ENCODE measurements around the gene MAN1C1. TPM values are rescaled to one million over a fixed set of nuclear protein-coding genes. Genes with fewer than 3 reads are reported as not detected.
A peak's percentile ranks its signal among the peaks of the same experiment; 100 is the strongest.

The MAN1C1 gene
- total RNA-seq, 2 donors from 2014 or later = 4.4 to 10.9 TPM

GRCh38 chr1:25739341-25739740 lies 122.8 kb downstream of the MAN1C1 start:
- Histone ChIP-seq H3K4me1 (peaks cover 16% of the 10 kb centered on the region), H3K4me3 (no peak overlapping the region), H3K36me3 (replicated peaks in 1 of 2; ENCODE audit: insufficient read depth in 1 of 2, low read depth in 2 of 2) (no peaks in the 10 kb centered on the region), H3K27ac (no peak overlapping the region), H3K27me3 (no peaks in the 10 kb centered on the region), H3K9me3 (no peaks in the 10 kb centered on the region)
- 63 to 84% methylated on average over 3 to 4 of the region's 4 CpGs for WGBS, 2 donors
- no peak for ATAC-seq
- intact Hi-C loops (cut with DNase I) = no loop called here
- TF ChIP-seq, protein P1, sequence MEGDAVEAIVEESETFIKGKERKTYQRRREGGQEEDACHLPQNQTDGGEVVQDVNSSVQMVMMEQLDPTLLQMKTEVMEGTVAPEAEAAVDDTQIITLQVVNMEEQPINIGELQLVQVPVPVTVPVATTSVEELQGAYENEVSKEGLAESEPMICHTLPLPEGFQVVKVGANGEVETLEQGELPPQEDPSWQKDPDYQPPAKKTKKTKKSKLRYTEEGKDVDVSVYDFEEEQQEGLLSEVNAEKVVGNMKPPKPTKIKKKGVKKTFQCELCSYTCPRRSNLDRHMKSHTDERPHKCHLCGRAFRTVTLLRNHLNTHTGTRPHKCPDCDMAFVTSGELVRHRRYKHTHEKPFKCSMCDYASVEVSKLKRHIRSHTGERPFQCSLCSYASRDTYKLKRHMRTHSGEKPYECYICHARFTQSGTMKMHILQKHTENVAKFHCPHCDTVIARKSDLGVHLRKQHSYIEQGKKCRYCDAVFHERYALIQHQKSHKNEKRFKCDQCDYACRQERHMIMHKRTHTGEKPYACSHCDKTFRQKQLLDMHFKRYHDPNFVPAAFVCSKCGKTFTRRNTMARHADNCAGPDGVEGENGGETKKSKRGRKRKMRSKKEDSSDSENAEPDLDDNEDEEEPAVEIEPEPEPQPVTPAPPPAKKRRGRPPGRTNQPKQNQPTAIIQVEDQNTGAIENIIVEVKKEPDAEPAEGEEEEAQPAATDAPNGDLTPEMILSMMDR (IDR thresholded peaks at IDR 0.05) = no peak
- TF ChIP-seq POLR2A (IDR thresholded peaks at IDR 0.05) = no peak
- no peak for DNase-seq

DNA sequence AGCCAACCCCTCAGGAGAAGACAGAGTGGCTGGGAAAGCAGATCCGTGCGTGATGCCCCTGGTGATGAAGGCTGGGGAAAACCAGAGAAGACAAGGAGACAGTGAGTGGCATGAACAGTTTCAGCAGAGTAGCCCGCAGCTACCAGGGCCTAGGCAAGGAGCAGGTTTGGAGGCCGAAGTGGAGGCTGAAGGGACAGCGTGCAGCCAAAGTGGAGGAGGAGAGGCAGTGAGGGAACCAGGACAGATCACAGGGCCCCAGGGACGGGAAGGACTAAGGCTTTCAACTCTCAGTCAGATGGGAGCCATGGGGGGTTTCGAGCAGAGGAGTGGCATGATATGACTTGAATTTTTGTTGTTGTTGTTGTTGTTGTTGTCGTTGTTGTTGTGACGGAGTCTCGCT lies 123.5 kb downstream of the MAN1C1 start:
- ATAC-seq = no peak
- WGBS, 2 donors = 93 to 95% methylated on average over 10 of the region's 10 CpGs

DNA sequence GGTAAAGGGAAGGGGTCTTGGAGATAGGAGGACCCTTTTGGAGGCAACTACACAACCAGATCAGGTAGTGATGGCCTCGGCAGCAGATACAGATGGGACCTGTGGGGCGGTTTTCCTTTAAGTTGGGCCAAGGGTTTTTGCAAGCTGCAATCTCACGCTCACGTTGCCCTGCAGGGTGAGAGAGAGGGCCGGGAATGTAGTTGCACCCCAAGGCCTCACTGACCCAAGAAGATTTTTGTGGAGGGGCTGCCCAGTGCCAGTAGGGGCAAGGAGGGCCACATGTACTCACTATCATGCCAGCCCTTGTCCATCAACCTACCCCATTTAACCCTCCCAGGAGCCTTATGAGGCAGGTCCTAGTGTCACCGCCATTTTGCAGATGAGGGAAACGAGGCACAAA lies 125.7 kb downstream of the MAN1C1 start:
- Histone ChIP-seq H3K4me3 (no peak overlapping the region), H3K27me3 (no peaks in the 10 kb centered on the region), H3K4me1 (peaks cover 18% of the 10 kb centered on the region), H3K9me3 (no peaks in the 10 kb centered on the region), H3K27ac (no peak overlapping the region), H3K36me3 (replicated peaks in 1 of 2; ENCODE audit: insufficient read depth in 1 of 2, low read depth in 2 of 2) (no peaks in the 10 kb centered on the region)
- DNase-seq (peak in 1 of 4 donors; percentile 2), ATAC-seq (no peak)
- WGBS, 2 donors = 91 to 97% methylated on average over 5 to 7 of the region's 7 CpGs
- intact Hi-C loops (cut with DNase I) = no loop called here
- TF ChIP-seq, protein P1 (IDR thresholded peaks at IDR 0.05) = no peak

More for the DNA sequence above, 123.5 kb downstream of the MAN1C1 start:
- Histone ChIP-seq H3K27me3 (no peaks in the 10 kb centered on the region), H3K4me1 (peaks cover 18% of the 10 kb centered on the region), H3K4me3 (no peak overlapping the region), H3K27ac (no peak overlapping the region), H3K9me3 (no peaks in the 10 kb centered on the region), H3K36me3 (replicated peaks in 1 of 2; ENCODE audit: insufficient read depth in 1 of 2, low read depth in 2 of 2) (no peaks in the 10 kb centered on the region)
- TF ChIP-seq, protein P1 (IDR thresholded peaks at IDR 0.05) = no peak
- no peak for TF ChIP-seq POLR2A (IDR thresholded peaks at IDR 0.05)
- DNase-seq = peak in 1 of 4 donors; percentile 3
- intact Hi-C loops (cut with DNase I) = no loop called here

GRCh38 chr1:25743164-25744139 lies 126.9 kb downstream of the MAN1C1 start:
- DNase-seq = peak; percentile 77 to 87 (median 84)
- intact Hi-C loops (cut with DNase I) = no loop called here
- no peaks in the 10 kb centered on the region for H3K27me3 ChIP-seq
- no peaks in the 10 kb centered on the region for H3K36me3 ChIP-seq (replicated peaks in 1 of 2; ENCODE audit: insufficient read depth in 1 of 2, low read depth in 2 of 2)
- 55 to 62% methylated on average over 14 to 17 of the region's 17 CpGs for WGBS, 2 donors
- H3K27ac ChIP-seq = peak overlapping the region; percentile 14 to 67 (median 42)
- peak; percentile 83 for ATAC-seq
- no peak for TF ChIP-seq POLR2A (IDR thresholded peaks at IDR 0.05)
- TF ChIP-seq, protein P1 (IDR thresholded peaks at IDR 0.05) = no peak
- H3K4me3 ChIP-seq = no peak overlapping the region
- H3K9me3 ChIP-seq = no peaks in the 10 kb centered on the region
- peaks cover 18% of the 10 kb centered on the region for H3K4me1 ChIP-seq

Data from body of pancreas (tissue), 4 donors.